ELF-1 (cell line): ENCODE results near the gene SYNE4.
"Not testable (repeated sequence)": the region's sequence is repeated elsewhere in the genome, so short reads cannot be mapped to it uniquely, and the experiment has no call there.

Experiments used
- DNase-seq: peaks from one replicate; pipeline ENCODE4 v3.0.0-alpha.2; 2016; ENCODE audit warnings: low read depth, low spot score

SYNE4 gene

DNA sequence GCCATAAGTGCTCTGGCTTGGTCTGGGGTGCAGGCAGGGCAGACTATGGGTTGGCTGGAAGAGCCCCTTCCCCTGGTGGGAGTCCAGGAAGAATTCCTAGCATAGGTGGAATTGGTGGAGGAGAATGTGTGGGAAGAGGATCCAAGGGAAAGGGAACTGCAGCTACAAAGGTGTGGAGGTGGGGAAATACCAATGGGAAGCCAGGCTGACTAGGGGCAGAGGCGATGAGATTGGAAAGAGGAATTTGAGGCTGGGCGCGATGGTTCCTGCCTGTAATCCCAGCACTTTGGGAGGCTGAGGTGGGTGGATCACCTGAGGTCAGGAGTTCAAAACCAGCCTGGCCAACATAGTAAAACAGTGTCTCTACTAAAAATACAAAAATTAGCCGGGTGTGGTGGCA, 18.5 kb downstream of the SYNE4 start:
- DNase-seq, result no peak

DNA sequence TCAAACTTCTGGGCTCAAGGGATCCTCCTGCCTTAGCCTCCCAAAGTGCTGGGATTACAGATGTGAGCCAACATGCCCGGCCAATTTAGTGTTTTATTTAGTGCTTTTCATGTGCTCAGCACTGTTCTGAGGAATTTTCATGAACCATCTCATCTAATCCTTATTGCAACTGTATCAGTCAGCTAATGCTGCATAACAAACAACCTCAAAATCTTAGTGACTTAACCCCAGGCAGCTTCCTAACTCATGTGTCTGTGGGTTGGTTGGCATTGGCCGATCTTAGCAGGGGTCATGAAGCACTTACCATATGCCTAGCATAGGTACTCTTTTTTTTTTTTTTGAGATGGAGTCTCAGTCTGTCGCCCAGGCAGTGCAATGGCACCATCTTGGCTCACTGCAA, 19.8 kb downstream of the SYNE4 start:
- no peak for DNase-seq

DNA sequence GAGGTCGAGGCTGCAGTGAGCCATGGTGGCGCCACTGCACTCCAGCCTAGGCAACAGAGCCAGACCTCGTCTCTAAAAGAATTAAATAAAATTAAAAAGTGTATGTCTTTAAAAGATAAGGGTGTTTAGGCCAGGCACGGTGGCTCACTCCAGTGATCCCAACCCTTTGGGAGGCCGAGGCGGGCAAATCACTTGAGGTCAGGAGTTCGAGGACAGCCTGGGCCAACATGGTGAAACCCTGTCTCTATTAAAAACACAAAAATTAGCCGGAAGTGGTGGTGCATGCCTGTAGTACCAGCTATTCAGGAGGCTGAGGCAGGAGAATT, 21.1 kb downstream of the SYNE4 start:
- DNase-seq, result no peak

DNA sequence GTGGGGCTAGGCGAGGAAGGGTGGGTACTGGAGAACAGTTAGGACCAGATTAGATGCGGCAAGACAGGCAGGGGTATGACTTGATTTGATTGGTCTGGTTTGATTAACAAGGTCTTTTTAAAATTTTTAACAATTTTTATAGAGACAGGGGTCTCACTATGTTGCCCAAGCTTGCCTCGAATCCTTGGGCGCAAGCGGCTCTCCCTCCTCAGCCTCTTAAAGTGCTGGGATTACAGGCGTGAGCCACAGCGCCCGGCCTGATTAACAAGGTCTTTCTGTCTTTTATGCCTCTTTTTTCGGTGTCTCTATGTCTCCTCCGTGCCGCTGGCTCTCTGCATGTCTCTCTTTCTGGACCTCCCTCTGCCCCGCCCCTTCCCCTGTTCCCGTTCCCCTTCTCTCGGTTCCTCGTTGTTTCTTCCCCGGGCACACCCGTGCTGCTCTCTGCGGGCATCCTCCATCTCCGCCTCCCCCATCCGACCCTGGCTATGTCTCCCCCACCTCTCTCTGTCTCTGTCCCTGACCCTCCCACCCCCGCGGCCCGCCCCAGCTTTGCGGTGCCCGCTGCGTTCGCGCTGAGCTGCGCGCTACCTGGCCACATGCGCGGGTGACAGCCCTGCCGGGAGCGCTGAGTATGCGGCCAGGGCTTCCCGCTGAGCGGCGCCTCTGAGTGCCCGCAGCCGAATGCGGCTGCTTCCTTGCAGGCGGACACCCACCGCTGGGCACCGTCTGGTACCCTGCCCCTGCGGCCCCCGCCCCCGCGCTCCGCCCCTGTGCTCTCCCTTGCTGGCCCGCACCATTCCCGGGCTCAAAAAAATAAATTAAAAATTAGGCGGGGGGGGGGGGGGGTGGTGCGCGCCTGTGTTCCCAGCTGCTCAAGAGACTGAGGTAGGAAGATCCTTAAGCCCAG, 21.7 kb downstream of the SYNE4 start:
- DNase-seq, result peak; percentile 36

DNA sequence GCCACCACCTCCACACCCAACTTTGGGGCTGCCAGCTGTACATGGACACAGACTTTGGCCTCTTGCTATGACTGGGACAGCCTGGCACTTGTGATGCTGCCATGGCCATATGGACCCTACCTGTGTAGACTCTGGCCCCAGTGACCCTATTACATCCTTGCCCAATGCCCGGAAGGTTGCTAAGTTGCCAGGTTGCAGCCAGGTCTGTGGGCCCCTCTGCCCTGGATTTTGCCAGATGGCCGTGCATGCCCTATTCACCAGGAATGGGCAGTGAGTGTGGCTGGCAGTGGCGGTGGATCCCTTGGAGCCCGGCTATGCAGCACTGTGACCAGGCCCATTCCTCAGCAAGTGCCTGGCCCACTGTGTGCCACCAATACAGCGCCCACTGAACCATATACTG, 22.5 kb downstream of the SYNE4 start:
- DNase-seq, result no peak

DNA sequence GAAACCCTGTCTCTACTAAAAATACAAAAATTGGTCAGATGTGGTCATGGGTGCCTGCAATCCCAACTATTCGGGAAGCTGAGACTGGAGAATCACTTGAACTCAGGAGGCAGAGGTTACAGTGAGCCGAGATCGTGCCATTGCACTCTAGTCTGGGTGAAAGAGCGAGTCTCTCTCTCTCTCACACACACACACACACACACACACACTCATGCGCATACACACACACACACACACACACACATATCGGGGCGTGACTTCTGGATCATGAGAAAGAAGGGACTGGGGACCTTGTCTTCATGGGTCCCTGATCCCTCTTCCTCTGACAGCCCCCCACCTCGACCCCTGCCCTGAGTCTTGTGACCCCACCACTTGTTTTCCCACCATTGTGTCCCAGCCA, 25.4 kb downstream of the SYNE4 start:
- no peak for DNase-seq

DNA sequence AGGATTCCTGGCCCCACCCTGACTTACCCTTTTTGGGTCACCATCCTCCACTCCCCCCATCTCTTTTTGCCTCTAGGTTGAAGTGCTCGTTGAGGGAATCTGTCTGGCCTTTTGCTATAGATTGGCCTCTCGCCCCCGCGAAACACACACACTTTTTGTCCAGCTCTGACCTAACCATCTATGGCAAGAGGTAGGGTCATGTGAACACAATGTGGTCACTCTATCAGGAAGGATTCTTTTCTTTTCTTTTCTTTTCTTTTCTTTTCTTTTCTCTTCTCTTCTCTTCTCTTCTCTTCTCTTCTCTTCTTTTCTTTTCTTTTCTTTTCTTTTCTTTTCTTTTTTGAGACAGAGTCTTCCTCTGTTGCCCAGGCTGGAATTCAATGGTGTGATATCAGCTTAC, 27.6 kb downstream of the SYNE4 start:
- DNase-seq, result not testable (repeated sequence)

DNA sequence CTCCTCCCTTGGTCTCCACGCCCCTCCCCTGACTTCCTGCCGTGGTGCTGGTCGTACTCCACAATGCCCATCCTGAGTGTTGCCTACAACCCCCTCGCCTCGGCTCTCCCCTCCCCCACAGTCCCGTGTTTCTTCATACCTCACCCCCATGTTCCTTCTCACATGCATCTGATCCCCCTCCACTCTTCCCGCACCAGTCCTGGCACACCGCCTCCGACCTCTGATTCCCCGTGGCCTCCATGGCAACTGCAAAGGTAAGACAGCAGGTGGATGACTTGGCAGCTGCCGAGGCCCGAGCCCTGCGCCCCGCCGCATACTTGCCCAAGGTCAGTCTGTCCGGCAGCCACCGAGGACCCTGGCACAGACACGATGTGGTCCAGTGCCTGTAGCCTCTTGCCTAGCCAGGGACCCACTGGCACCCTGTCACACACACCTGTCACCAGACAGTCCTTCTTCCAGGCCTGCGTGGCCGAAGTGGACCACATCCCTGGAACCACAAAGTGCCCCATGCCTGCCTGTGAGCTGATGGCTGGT, 29.7 kb downstream of the SYNE4 start:
- DNase-seq, result no peak

DNA sequence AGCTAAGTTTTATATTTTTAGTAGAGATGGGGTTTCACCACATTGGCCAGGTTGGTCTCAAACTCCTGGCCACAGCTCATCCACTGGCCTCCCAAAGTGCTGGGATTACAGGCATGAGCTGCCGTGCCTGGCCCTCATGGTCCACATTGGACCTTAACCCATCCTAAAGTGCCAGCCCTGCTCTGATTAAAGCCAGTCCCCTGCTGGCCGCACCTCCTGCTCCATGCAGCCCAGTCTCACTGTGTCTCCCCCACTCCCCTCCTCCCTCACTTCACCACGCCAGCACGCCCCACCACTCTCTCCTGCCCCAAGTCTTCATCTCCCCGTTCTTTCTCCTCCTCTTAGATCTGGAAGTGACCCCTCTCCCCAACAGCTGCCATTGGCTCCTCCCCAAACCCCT, 30.3 kb downstream of the SYNE4 start:
- no peak for DNase-seq

DNA sequence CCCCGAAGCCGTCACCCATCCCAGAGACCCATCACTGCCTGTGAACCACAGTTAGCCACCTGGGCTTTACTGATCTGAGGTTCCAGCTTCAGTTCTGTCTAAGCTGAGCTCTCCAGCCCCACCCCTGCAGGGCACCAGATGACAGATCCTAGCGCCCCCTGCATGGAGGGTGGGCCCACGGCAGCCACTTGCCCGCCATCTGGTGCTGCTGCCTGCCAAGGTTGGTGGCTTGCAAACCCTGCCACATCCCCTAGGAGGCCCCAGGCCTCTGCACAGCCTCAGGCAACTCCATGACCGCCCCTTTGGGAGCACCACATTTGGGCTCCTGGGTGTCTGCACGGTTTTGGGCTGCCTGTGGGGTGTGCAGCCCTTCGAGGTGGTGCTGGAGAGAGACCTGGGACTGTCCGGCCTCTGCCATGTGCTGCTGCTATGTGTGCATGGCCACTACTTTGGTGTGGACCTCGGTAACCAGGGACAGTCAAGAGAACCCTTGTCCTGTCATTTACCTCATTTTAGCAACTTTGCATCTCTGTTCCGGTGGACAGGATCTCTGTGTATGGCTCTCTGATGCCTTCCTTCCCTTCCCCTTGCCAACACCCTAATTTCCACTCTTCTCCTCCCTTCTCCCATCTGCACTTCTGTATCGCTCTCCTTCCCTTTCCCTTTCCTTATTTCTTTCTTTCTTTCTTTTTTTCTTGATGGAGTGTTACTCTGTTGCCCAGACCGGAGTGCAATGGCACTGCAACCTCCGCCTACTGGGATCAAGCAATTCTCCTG, 31.0 kb downstream of the SYNE4 start:
- DNase-seq, result peak; percentile 72

DNA sequence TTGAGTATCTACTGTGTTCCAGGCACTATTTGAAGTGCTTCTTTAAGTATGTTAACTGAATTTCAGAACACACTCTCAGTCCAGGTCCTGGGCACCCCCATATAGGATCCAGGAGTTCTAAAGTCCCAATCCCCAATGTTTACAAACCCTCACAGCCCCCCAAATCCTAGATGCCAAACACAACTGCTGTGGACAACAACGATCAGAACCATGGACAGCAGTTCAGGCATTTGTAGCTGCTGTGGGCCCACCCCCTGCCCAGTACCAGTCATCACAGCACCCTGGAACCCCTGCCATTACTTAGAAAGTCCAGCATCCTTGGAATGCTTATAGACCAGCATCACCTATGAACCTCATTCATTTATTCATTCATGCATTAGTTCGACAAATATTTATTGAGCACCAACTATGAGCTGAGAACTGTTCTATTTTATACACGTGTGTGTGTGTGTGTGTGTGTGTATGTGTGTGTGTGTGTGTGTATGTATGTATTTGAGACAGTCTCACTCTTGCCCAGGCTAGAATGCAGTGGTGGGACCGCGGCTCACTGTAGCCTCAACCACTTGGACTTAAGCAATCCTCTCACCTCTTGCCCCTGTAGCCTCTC, 32.9 kb downstream of the SYNE4 start:
- no peak for DNase-seq

DNA sequence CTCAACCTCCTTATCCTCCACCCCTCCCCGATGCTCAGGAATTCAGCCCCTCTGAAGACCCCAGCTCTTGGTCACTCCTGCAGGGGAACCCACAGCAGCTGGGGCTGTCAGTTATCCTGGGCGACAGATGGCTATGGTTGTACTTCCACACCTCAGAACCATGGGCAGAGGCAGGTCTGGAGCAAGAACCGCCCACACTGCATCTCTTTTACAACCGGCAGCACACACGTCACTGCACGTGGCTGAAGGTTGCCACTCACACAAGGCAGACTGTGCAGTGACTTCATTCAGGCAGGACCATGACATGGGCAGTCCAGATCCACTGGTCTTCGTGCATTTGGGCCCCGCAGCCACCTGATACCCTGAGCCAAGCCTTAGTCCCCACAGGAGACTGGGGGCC, 35.1 kb downstream of the SYNE4 start:
- DNase-seq, result no peak

DNA sequence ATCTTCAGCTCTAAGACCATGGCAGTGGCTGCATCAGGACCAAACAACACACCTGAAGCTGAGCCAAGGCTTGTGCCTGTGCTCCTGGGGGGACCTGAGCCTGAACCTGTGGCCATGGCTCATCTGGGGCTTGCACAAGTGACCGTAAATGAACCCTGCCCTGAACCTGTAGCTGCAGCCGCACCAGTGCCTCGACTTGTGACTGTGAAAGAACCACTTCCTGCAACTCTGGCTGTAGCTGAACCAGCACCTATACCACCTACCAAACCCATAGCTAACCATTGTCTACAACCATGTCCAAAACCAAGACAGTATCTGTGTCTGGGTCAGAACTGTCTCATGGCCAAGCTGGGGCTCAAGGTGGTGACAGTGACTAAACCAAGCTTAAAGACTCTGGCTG, 41.8 kb downstream of the SYNE4 start:
- DNase-seq, result no peak

DNA sequence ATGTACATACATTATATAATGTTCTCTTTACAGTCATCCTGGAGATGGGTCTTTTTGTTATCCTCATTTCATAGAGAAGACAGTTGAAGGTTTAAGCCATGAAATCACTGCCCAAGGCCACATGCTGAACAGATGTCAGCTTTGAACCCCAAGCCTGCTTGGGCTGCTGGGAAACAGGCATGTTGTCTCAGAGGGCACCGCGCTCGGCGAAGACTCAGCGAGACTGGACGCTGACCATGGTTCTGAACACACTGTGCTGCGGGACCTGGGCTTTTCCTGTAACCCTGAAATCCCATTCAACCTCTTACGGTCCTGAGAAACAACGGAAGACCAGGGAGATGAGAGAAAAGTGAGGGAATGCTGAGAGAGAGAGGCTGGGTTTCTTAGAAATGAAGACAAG, 45.1 kb downstream of the SYNE4 start:
- DNase-seq, result peak; percentile 76

DNA sequence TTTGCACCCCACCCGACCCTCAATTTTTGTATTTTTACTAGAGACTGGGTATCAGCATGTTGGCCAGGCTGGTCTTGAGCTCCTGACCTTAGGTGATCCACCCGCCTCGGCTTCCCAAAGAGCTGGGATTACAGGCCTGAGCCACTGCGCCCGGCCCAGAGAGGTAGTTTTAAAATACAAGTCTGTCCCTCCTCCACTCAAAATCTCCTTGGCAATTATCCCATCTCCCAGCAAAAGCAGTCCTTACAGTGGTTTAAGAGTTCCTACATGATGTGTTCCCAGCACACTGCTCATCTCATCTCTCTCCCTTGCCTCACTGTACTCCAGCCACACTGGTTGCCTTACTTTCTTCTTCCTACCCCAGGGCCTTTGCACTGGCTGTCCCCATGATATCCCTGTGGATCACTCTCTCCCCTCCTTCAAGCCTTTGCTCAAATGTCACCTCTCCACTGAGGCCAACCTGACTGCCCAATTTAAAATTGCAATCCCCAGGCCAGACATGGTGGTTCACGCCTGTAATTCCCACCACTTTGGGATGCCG, 48.1 kb downstream of the SYNE4 start:
- DNase-seq, result no peak

DNA sequence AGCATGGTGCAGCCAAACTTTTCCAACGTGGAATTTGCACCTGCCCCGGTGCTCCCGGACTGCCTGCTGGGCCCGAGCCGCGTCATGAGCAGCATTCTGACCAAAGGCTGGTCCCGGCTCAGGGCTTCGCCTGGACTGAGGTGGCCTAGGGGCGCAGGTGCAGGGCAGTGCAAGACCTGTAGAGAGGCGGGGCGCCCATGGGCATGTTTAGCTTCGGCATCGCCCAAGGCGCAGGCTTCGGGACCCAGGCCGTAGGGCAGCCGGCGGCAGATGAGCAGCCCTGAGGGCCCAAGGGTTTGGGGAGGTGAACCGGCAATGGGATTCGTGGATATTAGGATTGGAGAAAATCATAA, 48.7 kb downstream of the SYNE4 start:
- DNase-seq, result no peak

DNA sequence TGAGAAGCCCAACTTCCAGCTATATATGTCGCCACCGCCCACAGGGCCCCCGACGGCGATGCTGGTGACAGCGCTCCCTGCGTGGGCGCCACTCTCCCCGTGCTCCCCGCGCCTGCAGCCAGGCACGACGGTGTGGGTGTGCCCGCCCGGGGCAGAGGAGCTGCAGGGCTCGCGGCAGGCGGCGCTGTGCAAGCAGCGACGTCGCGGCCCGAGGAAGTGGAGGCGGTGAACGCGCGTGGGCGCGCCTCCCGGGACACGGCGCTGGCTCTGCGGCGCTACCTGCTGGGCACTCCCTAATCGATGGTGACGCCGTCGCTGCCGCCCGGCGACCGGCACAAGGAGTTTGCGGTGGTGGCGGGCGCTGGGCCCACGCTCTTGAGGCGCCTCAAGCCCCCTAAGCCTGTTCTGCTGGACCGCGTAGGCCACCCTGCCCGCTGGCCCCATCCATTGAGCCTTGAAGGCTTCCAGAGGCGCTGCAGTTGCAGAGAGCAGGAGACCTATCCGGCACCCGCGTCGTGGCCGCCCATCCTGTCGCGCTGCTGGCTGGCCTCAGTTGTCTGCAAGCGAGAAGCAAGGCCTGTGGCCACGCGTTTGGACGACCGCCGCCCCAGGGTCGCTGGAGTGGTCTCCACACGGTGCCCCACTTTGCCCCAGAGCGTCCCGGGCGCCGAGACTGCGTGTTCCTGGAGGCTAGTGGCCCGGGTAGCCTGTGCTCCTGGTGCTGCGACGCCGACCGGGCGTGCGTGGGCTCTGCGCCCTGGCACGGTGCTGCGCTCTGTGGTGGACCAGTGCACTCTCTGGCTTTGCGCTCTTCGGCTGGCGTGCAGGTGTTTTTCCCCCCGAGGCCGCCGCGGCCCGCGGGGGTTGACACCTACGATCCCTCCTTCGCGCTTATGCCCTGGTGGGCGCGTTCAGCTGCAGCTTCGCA, 49.3 kb downstream of the SYNE4 start:
- DNase-seq, result no peak

DNA sequence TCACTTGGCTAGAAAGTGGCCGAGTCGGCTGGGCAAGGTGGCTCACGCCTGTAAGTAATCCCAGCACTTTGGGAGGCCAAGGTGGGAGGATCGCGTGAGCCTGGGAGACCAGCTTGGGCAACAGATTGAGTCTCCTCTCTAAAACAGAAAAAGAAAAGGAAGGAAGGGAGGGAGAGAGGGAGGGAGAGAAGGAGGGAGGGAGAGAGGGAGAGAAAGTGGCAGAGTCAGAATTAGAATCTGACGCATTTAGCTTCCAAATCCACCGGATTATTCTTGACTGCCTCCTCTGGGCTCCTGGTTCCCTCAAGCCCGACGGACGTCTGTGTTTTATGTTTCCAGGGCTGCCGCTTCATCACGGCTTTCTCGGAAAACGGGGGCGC, 50.0 kb downstream of the SYNE4 start:
- DNase-seq, result no peak

DNA sequence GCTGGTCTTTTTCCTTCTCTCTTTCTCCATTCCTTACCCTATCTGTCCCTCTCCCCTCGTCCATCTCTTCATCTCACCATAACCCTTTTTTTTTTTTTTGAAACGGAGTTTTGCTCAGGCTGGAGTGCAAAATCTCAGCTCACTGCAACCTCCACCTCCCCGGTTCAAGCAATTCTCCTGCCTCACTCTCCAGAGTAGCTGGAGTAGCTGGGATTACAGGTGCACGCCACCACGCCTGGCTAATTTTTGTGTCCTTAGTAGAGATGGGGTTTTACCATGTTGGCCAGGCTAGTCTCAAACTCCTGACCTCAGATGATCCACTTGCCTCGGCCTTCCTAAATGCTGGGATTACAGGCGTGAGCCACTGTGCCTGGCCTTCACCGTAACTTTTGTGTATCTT, 51.2 kb downstream of the SYNE4 start:
- DNase-seq, result not testable (repeated sequence)

DNA sequence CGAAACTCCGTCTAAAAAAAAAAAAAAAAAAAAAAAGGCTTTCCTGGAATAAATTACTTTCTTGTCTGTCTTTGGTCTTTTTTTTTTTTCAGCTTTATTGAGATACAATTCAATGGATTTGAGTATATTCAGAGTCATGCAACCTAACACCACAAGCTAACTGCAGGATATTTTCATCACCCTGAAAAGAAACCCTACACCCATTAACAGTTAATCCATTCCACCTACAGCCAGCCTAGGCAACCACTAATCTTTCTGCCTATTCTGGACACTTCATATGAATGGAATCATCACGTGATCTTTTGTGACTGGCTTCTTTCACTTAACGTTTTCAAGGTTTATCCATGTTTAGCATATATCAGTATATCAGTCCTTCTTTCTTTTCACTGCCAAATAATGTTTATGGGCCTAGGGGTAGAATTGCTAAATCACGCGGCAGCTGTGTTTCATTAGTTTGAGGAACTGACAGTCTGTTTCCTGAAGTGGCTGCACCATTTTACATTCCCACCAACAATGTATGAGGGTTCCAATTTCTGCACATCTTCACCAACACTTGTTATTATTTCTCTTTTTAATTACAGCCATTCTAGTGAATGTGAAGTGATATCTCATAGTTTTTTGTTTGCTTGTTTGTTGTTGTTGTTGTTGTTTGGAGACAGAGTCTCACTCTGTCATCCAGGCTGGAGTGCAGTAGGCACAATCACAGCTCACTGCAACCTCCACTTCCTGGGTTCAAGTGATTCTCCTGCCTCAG, 52.6 kb downstream of the SYNE4 start:
- DNase-seq, result no peak
